Activated T-cell treated with anti-CD3 and anti-CD28 coated beads for 4 hours (primary cell): Measurements from ENCODE around the gene CST11.
"Not testable (repeated sequence)": the region's sequence is repeated elsewhere in the genome, so short reads cannot be mapped to it uniquely, and the experiment has no call there.

Experiments used
- DNase-seq: peaks from one replicate; pipeline ENCODE4 v3.0.0-alpha.2; 2020

Gene CST11

GRCh38 chr20:23452776-23453175 lies at the start of gene CST11:
Gene CST11, minus strand, starts transcription at chr20:23452876. Its CDS starts 65 bp downstream, at chr20:23452811.
- DNase-seq: no peak

GRCh38 chr20:23501926-23502325 lies 49.2 kb upstream of the CST11 start:
- no peak for DNase-seq

GRCh38 chr20:23497536-23497935 lies 44.9 kb upstream of the CST11 start:
- no peak for DNase-seq

GRCh38 chr20:23493172-23493772 lies 40.6 kb upstream of the CST11 start:
- DNase-seq: no peak

GRCh38 chr20:23492292-23492691 lies 39.6 kb upstream of the CST11 start:
- no peak for DNase-seq

- DNase-seq: no peak
These were observed 38.1 kb upstream of the CST11 start, which contains the start of gene CST8 for GRCh38 chr20:23490817-23491216. Gene CST8, plus strand, starts transcription at chr20:23491117. Its CDS starts 551 bp downstream, at chr20:23491668.

GRCh38 chr20:23488996-23489395 lies 36.3 kb upstream of the CST11 start:
- DNase-seq: no peak

GRCh38 chr20:23488470-23488869 lies 35.8 kb upstream of the CST11 start:
- DNase-seq: no peak

- DNase-seq: no peak
These were observed 31.4 kb upstream of the CST11 start for GRCh38 chr20:23484081-23484480.

GRCh38 chr20:23482138-23482537 lies 29.5 kb upstream of the CST11 start:
- DNase-seq: no peak

GRCh38 chr20:23479043-23479442 lies 26.4 kb upstream of the CST11 start:
- DNase-seq: no peak

- no peak for DNase-seq
These were observed 24.5 kb upstream of the CST11 start for GRCh38 chr20:23477223-23477622.

- DNase-seq: no peak
These were observed 23.5 kb upstream of the CST11 start for GRCh38 chr20:23476015-23476754.

- DNase-seq: no peak
These were observed 22.7 kb upstream of the CST11 start for GRCh38 chr20:23475395-23475794.

GRCh38 chr20:23473293-23473692 lies 20.6 kb upstream of the CST11 start:
- not testable (repeated sequence) for DNase-seq

GRCh38 chr20:23472306-23472705 lies 19.6 kb upstream of the CST11 start:
- not testable (repeated sequence) for DNase-seq

GRCh38 chr20:23466961-23467360 lies 14.3 kb upstream of the CST11 start:
- DNase-seq: not testable (repeated sequence)

- DNase-seq: no peak
These were observed 8.5 kb upstream of the CST11 start for GRCh38 chr20:23461180-23461579.

GRCh38 chr20:23459461-23460150 lies 6.9 kb upstream of the CST11 start:
- no peak for DNase-seq

GRCh38 chr20:23456873-23457272 lies 4.2 kb upstream of the CST11 start:
- DNase-seq: no peak

GRCh38 chr20:23456409-23456808 lies 3.7 kb upstream of the CST11 start:
- DNase-seq: no peak

- no peak for DNase-seq
These were observed 3.0 kb upstream of the CST11 start for GRCh38 chr20:23455639-23456038.

- DNase-seq: no peak
These were observed 2.1 kb upstream of the CST11 start for GRCh38 chr20:23454816-23455215.
